ENCODE measurements around the gene CFAP157.
"Not testable (repeated sequence)": the region's sequence is repeated elsewhere in the genome, so short reads cannot be mapped to it uniquely, and the experiment has no call there.

The CFAP157 gene

DNA sequence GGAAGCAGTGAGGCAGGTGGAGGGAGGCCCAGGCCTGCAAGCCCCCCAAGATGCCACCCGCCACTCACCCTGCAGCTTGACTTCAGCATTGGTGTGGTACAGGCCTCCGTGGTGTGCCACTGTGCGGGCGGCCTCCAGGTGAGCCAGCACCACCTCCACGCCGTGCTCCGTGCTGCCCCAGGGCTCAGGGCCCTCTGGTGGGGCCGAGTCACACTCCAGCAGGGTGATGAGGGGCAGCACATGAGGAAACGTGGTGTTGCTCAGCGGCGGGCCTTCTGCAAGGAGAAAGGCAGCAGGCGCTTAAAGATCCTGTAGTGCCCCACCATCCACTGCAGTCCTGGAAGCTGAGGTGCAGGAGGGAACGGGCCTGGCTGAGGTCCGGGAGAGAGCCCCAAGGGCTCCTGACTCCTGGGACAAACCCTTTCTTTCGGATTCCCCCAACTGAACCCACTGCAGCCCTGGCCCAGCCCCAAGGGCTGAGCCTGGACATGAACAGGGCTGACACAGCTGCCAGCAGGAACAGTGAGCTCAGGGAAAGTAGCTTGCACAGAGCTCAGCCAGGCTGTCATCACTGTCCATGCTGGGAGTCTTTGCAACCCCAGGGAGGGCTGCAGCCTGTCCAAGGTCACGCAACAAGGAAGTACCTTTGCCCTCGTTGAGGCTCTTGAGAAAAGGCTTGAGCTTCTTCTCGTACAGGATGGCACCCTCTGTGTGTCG, 33.0 kb downstream of the CFAP157 start:
- DNase-seq = no peak

GRCh38 chr9:127741831-127742434, 35.1 kb downstream of the CFAP157 start:
- no peak for DNase-seq

DNA sequence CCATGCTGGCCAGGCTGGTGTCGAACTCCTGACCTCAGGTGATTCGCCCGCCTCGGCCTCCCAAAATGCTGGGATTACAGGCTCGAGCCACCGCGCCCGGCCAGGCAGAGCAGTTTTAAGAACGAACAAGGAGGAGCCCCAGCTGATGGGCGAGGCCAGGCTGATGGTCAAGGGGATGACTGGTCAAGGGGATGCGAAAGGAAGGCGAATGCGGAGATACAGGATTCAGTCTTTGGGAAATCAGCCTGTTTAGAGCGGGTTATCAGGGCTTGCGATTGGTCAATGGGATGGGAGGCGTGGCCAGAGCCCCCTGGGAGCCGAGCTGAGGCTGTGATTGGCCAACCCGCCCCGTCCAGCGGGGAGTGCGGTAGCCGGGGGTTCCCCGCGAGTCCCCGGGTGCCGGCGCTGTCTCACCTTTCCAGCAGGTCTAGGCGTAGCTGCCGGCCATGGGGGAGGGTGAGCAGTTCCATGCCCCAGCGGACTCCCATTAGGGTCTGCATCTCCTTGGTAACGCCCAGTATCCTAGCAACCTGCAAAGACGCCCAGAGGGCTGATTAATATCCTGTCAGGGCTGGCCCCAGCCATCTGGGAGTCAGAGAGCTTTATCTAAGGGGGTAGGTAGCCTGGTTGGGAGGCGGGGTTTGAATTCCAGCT, 35.8 kb downstream of the CFAP157 start:
- DNase-seq = no peak

DNA sequence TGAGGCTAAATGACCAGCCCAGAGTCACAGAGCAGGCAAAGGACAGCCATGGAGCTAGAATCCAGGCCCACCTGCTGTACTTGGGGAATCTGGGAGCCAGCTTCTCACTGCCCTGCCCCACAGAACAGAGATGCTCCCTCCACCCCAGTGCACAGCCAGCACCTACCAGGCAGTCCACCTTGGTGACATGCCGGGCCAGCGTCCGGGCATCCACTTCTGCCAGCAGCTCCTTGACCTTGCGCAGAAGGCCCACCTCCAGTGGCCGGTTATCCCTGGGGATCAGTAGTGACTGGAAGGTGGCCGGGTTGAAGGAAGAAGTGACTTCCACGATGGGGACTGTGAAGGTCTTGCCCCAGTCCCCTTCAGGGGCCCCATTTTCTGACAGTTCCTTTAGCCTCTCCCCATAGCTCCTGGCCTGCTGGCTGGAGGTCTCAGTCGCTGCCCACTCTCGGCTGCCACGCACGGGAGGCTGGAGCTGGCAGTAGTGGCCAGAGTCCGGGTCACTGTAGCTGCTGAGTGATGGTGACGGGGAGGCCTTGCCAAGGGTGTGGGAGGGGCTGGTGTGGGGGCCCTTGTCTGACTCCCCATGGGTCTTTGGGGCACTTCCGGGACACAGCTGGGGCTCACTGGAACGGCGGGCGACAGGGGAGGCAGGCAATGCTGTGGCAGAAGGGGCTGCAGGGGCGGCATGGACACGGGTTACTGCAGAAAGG, 37.8 kb downstream of the CFAP157 start:
- no peak for DNase-seq

GRCh38 chr9:127746959-127747569, 40.3 kb downstream of the CFAP157 start:
- no peak for DNase-seq

GRCh38 chr9:127749090-127749787, 42.5 kb downstream of the CFAP157 start:
- no peak for DNase-seq

- no peak for DNase-seq
Measured at GRCh38 chr9:127751269-127752054, 44.7 kb downstream of the CFAP157 start.

- DNase-seq = no peak
Measured at GRCh38 chr9:127753148-127753547, 46.4 kb downstream of the CFAP157 start.

- DNase-seq = no peak
Measured at GRCh38 chr9:127753622-127754021, 46.8 kb downstream of the CFAP157 start.

DNA sequence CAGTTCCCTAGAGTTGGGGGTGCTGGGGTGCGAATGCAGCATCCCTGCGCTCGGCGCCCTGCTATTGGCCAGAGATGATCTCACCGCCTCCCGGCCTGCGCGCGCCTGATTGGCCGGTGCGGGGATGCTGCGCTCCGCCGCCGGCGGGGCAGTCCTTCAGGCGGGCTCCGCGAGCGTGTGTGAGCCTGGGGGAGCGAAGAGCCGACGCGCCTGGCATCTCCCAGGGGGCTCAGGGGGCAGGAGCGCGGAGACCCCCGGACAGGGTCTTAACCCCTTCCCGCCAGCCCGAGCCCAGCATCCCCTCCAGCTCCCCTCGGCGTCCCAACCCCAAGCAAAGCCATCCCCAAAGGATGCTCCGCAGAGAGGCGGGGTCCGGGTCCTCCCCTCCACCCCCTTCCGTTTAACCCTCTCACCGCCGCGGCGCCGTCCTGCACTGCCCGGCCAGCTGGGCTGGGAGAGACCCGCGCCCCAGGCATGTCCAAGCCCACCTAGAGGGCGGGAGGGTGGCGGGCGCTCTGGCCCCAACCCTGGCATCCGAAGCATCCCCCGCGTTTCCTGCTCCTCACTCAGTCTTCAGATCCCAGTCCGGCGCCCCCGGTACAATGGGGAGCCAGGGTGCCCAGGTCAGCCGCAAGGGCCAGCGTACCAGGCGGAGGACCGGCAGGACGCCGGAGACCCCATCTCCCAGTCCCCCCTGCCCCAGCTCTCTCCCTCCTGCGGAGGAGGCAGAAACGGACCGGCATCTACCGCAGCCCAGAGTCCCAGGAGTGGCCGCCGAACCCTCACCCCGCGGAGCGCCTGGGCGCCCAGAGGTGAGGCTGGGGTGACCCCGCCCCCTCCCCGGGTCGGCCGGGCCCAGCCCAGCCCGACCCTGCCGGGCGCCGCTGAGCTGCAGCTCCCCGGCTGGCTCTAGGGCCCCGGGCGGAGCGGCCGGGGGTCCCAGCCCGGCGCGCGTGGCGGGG, 47.6 kb downstream of the CFAP157 start:
- DNase-seq = no peak

DNA sequence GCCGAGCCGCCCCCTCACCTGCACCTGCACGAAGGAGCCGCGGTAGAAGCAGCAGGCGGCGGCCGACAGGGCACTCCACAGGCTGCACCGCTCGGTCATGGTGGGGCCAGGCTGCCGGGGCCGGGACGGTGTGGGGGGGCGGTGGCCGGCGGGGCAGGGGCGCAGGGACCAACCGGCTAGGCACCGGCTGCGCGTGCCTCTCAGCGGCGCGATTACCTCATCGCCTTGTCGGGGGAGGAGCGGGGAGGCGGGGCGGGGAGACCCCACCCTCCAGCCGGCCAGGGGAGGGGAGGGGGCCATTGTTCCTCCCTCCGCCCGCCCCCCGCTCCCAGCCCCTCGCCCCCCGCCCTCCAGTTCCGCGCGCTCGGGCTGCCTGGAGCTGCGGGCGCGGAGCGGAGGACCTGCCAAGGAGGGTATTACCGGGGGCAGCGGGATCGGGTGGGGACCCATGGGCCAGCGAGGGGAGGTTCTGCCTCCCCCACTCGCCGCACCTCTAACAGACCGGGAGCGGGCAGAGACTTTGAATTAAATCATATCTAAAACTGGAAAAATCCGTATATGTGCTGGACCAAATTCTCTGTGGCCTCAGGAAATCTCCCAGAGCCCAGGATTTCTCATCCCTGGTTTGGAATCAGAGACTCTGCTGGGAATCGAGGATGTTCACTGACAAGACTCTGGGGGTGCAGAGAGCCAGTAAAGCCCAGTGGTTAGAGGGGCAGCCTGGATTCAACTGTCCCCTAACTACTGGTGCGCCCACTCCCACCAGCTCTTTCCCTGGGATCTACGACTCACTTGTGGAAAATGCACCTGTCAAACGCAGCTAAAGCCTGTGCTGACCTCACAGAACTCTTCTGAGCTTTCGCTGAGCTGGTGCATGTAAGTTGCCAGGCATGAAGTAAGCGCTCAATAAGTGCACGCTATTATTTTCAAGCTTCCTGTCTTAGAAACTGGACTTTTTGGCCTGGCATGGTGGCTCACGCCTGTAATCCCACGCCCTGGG, 48.6 kb downstream of the CFAP157 start:
- no peak for DNase-seq

DNA sequence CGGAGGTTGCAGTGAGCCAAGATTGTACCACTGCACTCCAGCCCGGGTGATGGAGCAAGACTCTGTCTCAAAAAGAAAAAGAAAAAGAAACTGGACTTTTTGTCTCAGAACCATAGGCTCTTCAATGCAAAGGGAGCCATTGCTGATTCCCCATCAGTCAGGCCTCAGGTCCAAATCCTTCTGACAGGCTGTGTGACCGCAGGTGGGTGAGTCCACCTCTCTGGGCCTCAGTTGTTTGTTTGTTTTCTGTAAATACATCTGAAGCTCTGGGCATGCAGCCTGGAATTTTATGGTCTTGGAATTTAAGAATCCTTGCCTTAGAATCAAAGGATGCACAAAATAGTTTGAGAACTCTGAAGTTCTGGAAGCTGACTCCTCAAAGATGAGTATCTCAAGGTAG, 49.4 kb downstream of the CFAP157 start:
- no peak for DNase-seq

GRCh38 chr9:127756776-127757175, 50.0 kb downstream of the CFAP157 start:
- DNase-seq = not testable (repeated sequence)

DNA sequence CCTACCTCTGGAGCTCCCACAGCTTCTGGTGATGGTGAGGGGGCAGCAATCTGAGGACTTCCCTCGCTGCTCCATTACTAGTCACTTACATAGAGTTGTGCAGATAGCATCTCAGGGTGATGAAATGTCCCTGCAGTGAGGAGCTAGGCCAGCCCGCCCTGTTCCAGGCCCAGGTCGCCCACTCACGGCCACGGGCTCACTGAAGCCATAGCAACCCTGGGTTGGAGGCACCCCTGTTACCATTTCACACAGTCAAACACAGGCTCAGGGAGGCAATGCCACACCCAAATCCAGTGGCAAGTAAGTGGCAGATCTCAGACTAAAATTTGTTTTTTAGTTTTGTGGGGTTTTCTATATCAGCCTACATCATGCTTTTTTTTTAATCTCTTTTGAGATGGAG, 52.1 kb downstream of the CFAP157 start:
- no peak for DNase-seq

GRCh38 chr9:127761061-127761460, 54.3 kb downstream of the CFAP157 start:
- DNase-seq = no peak

DNA sequence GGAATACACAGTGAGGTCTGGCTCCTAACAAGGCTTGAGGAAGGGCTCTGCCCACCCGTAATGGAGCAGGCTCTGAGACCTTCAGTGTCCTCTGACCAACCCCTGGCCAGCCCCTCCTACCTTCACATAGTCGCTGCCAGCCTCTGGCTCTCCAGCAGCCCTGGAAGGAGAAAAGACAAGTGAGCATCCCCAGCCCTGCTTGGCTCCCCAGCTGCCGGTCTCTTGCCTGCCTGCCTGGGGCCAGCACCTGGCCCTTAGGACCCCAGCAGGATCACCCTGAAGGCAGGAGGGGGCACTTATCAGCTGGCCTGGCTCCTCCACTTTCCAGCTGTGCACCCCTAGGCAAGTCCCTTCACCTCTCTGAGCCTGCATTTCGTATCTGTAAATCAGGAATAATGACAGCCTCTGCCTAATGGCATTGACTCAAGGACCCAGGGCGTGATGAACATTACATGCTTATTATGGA, 54.7 kb downstream of the CFAP157 start:
- DNase-seq = no peak

GRCh38 chr9:127762111-127762676, 55.4 kb downstream of the CFAP157 start:
- DNase-seq = no peak

DNA sequence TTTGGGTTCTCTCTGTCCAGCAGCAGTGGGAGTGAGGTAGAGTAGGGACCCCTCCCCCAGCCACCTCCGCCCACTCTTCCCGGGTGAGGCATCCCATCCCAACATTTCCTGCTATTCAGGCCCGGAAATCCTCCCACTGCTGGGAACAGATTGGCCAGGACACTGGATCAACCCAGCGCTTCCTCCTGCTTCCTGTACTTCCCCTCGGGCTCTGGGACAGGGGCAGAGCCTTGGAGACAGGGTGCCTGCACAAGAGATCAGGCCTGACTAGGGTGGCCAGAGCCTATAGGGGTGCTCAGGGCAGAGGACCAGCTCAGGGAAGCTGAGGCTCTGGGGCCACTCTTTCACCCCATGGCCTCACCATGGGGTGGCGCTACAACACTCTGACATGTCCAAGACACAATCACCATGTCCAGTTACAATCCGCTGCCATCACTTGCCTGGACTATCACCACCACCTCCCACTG, 57.2 kb downstream of the CFAP157 start:
- no peak for DNase-seq
